ENCODE results near the gene LRRC7.

Gene LRRC7

DNA sequence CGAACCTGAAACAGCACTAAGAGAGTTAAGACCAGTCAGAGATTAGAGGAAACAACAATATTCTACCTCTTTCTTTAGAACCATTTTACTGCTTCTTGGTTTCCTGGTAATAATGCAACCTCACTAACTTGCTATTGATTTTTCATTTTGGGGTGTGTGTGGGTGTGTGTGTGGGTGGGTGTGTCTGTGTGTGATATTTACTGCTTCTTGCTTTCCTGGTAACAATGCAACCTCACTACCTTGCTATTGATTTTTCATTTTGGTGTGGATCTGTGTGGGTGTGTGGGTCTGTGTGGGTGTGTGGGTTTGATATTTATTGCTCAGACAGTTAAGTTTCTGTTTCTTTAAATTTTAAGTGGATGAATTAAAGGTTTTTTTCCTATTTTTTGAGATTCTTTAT is 208.8 kb downstream of the LRRC7 start:
- DNase-seq (ENCODE audit: low spot score), result no peak

DNA sequence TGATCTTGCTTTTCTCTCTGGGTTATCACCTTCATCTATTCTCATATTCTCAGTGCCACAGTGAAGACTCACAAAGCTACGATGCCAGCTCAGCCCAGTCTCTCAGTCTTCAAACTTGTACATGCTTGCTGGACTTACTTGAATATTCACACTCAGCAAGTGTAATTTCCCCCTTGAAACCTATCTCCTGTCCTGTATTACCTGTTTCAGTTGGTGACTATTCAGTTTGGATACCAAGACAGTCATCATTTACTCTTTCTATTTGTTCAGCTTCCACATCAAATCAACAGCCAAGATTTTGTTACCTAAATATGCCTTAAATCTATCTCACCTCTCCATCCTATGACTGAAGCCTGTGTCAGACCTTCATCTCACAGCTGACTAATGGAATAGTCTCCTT is 209.7 kb downstream of the LRRC7 start:
- DNase-seq (ENCODE audit: low spot score), result no peak

DNA sequence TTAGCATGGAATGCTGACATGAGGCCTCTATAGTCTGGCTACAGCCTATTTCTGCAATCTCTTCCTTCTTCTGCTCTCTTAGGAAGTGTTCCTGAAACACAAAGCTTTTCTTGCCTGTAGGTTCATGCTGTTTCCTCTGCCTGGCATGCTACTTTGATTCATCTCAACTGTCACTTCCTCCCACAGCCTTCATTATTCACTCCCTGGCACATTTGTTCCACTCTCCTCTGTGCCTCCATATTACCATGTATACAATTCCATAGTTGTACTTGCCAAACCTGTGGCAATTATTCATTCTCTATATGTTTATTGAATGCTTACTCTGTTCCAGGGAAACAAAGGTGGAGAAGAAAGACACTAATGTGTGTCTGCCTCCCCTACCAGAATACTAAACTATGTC is 210.2 kb downstream of the LRRC7 start:
- no peak for DNase-seq (ENCODE audit: low spot score)

DNA sequence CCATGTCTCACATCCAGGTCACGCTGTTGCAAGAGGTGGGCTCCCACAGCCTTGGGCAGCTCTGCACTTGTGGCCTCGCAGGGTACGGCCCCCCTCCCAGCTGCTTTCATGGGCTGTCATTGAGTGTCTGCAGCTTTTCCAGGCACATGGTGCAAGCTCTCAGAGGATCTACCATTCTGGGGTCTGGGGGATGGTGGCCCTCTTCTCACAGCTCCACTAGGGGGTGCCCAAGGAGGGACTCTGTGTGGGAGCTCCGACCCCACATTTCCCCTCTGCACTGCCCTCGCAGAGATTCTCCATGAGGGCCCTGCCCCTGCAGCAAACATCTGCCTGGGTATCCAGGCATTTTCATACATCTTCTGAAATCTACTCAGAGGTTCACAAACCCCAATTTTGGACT is 219.4 kb downstream of the LRRC7 start:
- DNase-seq (ENCODE audit: low spot score), result no peak

DNA sequence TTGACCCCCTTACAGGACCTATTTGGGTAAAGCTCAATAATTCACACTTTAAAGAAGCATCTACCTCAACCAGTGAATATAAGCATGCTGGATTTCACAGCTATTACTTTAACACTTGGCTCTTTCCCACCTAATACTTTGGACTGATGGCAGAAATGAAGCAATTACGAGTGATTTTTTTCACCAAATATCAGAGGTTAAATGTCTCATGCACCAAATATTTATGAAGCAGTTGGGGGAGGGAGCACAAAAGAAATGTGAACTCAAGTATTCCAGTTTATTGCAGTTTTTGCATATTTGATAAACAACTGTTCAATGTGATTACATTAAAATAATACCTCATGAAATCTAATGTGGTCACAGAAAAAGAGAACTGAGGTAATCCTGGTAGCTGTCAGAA is 223.6 kb downstream of the LRRC7 start:
- DNase-seq (ENCODE audit: low spot score), result no peak

DNA sequence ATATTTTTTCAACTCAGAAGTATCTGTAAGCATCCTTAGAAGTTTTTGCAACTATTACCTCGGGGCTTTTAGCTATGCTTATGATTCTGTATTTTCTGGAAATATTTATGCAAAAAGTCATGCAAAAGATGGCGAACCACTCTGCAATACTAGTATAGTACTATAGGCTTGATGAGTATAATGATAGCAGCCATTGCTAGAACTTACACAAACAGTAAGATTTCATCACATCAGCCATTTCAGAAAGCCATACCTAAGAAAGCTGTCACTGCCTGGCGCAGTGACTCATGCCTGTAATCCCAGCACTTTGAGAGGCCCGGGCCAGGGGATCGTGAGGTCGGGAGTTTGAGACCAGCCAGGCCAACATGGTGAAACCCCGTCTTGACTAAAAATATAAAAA is 227.1 kb downstream of the LRRC7 start:
- DNase-seq (ENCODE audit: low spot score), result no peak

DNA sequence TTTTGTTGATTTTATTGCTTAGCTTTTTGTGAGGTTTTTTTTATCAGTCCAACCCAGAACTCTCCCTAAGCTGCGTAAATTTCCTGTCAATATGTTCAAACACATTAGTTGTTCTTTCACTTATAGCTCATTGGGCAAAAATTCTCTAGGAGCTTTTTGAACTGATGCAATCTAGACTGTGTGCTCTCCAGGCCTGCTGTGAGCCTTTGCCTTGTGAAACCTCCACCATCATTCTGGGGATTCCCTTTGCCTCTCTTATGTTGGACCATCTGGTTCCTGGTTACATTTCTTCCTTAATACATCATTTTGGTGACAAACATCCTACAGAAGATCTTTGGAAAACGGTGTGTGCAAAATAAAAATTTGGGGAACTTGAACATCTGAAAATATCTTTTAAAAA is 247.2 kb downstream of the LRRC7 start:
- DNase-seq (ENCODE audit: low spot score), result no peak

DNA sequence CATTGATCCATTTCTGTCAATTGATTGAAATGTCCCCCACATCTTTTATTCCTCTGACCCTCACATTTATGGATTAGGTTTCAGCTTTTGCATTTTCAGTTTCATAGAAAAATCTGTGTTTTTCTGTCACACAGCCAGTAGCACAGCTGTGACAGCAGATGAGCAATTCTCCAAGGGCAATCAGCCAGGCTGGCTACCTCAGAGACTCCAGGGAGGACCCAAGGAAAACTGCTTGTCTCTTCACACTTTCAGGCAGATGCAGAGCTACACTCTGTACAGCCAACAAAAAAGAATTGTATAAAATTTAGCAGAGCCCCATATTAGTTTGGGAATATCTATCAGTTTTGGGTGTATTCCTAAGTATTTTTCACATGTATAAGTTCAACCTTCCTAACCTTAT is 257.2 kb downstream of the LRRC7 start:
- DNase-seq (ENCODE audit: low spot score), result no peak

DNA sequence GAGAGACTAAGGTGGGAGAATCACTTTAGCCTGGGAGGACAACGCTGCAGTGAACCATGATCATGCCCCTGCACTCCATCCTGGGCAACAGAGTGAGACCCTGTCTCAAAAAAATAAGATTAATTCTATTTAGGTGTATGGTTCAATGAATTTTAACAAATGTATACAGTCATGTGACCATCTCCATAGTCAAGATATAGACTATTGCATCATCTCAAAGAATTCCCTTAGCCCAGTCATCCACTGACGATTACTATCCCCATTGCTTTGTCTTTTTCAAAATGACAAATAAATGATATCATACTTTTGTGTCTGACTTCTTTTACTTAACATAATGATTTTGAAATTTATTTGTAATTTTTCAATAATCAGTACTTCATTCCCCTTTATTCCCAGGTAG is 260.0 kb downstream of the LRRC7 start:
- no peak for DNase-seq (ENCODE audit: low spot score)

DNA sequence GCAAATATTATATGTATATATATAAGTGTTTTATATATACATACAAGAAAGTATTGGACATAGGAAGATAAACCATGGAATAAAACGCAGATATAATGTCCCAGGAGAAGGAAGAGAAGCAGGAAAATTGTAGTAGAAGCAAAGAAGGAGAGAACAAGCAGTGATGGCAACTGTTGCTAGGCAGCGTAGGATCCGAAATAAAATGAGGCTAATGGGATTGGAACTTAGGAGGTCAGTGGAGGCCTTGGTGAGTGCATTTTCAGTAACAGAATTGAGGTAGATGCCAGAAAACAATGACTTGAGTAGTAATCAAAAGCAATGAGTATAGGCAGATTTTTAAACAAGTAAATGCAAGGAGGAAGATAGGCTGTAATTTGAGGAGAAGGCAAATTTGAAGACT is 265.8 kb downstream of the LRRC7 start:
- no peak for DNase-seq (ENCODE audit: low spot score)

DNA sequence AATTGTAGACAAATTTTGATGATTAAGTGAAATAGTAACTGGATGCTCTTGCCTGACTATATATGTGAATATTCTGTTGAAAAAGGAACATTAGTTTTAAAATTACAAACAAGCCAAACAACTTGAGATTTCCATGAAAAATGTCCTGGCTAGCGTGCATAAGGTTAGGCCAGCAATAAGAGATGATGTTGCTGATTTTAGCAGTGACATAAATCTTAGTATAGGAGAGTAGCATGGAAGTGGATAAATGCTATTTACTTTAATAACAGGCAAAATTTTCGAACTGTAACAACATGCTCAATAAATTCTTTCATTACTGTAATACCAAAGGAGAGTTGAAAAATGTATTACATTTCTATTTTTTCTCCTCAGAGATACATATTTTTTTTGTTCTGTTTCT is 266.6 kb downstream of the LRRC7 start:
- no peak for DNase-seq (ENCODE audit: low spot score)

DNA sequence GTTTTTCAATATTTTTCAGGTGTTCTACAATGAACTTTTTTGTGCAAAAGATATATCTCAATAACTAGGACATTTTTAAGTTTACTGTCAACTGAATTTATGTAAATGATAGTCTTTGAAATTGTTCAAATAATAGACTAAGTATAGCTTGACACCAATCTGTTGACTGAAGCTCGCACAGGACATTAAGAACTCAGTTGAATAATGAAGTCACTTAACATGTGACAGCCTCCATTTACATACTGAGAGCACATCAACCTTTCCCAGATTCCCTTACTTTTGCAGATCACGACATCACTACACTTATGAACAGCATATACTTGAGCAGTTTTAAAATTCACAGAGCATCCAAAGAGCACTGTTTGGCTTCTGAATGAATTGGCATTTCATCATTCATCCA is 268.2 kb downstream of the LRRC7 start:
- no peak for DNase-seq (ENCODE audit: low spot score)

DNA sequence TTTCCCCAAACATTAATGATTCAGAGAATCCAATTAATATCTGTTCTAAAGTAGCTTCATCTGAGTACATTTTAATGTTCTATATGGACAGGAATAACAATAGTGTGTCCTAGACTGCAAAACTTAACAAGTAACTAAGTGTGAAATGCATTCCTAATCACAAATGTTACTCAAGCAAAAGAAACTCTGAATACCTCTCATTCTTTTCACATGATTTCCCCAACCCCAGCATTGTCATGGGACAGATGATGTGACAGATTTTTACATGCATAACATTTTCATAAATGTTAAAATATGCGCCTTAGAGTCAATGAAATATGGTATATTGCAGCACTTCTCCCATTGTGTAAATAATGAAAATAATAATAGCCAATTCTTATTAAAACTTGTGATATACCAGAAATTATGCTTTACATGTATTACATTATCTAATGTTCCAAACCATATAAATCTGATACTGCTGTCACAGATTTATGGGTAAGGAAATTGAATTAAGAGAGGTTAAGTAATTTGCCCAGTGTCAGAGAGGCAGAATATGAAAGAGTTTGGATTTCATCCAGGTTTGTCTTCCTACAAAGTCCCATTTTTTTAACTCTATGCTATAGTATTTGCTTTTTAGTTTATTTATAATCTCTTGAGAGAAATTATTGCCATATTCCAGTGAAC is 269.4 kb downstream of the LRRC7 start:
- DNase-seq (ENCODE audit: low spot score), result no peak

DNA sequence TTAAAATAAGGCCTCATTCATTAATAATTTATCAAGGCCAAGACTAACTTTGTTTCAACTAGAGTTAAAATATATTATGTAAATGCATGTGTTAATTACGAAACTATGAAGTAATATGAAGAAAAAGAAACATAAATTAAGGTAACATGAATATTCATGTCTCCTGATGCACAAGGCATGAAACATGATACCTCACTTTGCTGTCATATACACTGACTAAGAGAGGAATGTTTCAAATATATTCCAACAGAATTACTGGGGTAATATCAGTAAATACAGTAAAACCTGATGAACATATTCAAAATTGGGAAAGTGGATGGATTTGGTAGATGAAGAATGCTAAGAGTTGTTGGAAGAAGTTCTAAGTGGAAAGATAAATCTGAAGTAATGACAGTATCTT is 274.6 kb downstream of the LRRC7 start:
- no peak for DNase-seq (ENCODE audit: low spot score)

DNA sequence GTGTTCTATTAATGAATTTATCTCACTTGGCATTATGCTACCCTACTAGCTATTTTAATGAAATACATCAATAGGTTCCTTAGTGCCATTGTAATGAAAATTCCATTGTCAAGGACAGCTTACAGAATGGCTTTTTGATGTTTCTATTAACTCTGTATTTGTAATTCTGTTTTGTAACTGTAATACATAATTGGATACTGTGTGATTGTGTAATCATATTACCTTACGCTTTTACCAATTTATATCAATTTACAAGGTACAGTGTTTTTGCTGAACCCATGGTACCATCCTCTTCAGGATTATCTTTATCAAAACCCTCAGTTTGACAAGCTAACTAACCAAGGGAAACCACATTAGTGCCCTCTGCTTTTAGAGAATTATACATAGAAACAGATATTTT is 277.9 kb downstream of the LRRC7 start:
- no peak for DNase-seq (ENCODE audit: low spot score)

DNA sequence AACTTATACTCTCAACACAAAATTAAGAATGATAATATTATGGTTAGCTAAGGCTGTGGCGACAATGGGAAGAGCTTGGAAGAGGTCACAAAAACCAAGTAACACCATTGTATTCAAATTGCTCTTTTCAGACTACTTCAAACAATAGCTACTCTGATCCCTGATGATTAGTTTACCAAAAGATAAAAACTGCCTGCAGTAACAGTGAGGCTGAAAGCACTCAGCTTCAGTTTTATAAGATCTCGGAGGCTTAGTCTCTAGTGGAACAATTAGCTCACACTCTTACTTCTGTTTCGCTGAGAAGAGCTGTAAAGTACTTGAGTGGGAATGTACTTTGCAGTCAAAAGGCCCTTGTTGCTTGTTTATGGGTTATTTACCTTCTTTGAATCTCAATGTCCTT is 278.5 kb downstream of the LRRC7 start:
- no peak for DNase-seq (ENCODE audit: low spot score)

DNA sequence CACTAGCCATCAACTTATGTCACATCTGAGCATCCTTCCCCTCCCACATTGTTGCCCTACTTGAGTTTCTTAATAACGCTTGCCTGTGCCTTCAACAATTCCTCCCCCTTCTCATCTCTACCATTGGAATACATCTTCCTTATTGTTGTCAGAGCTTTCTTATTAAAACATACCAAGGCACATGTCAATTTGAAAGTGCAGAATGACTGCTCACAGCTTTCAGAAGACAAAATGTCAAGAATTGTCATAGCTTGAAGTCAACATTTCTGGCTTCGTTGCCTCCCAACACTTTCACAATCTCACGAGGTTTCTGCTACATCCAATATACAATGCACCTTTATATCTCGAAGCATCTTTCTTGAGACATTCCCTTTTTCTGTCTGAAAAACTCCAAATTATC is 279.9 kb downstream of the LRRC7 start:
- no peak for DNase-seq (ENCODE audit: low spot score)

DNA sequence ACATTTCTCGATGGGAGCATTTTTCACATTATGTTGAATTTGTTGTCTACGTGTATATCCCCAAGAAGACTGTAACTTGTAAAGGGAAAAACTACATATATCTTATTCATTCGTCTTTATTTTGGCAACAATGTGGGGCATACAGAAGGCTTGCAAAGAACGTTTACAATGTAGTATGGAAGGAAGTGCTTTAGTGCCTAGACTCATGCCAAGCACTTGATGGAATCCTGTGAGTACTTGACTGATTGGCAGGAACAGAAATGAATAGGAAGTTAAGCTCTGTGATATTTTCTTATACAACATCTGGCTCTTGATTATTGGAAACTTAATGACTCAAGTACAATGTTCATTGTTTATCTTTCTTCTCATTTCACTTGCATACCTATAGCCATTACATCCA is 284.4 kb downstream of the LRRC7 start:
- DNase-seq (ENCODE audit: low spot score), result no peak

DNA sequence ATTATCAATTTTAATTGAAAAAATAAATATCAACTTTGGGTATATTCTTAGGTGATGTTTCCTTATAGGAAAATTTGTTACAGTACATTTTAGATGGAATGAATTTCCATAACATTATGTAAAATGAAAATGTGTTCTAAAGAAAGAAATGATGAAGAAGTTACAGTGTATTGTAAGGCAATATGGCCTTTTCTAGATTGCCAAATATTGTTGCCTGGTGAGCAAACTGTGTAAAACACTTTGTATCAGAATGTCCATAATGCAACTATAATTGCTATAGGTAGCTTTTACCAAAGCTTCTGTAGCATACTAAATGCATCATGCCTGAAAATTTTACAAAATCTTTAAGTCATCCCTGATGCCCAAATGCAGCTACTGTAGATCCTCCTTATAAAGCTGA is 285.0 kb downstream of the LRRC7 start:
- DNase-seq (ENCODE audit: low spot score), result no peak

DNA sequence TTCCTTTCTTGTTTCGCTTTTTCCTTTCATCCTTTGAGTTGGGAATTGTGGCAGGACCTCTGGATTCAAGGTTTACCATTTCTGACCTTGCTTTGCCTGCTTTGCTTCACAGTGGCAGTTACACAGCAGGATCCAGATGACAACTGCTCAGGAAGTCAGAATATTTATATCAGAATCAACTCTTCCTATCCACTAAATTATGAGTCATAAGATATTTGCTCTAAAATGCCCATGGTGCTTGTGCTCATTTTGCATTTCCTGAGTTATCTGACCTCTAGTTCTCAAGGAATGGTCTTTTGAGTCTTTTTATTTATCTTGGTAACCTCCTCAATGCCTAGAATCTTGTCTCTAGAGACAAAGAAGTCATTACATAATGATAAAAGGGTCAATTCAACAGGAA is 290.8 kb downstream of the LRRC7 start:
- no peak for DNase-seq (ENCODE audit: low spot score)

DNA sequence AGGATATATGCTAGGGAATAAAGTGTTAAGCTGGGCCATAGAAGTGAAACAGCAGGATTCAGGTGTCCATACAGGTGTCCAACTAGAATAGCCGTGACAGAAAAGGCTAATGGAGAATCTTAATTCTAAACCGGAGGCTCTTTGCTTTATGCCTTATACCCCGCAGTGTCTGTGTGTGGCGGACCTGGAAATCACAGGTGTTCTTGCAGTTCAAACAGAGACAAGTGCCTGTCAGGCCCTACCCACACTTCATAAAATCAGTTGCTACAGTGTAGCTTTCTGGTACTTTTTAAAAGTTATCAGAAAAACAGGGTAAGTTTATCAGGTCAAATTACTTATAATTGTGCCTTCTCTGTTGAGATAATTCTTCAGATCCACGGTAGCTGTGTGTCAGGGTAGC is 293.9 kb downstream of the LRRC7 start:
- no peak for DNase-seq (ENCODE audit: low spot score)

DNA sequence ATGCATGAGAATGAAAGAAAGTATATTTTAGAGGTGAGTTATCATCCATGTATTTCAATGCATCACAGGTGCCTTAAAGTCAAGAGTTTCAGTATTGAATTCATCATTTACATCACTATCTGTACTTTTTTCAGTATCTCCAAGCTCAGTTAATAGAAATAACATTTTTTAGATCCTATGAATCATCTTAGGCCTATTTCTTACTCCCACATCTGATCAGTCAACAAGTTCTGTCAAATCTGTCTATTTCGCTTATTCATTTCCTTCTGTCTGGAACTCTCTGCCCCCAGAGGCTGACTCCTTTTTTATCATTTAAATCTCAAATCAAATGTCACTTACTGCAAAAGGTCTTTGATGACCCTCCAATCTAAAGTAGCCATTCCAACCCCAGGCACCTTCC is 295.2 kb downstream of the LRRC7 start:
- no peak for DNase-seq (ENCODE audit: low spot score)

DNA sequence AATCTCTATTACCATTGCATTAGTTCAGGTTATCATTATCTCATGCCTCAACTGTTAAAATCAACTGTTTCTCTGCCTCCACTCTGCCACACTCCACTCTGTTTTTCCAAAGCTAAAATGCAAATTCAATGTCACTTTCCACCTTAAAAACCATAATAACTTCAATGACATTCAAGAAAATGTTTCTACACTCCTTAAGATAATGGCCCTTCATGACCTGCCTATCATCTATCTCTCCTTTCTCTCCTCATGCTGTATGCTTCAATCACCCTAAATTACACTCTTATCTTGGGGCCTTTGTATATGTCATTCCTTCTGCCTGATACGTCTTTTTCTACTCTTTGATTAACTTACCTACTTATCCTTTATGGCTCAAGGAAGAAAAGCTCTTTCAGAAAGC is 296.0 kb downstream of the LRRC7 start:
- DNase-seq (ENCODE audit: low spot score), result no peak

DNA sequence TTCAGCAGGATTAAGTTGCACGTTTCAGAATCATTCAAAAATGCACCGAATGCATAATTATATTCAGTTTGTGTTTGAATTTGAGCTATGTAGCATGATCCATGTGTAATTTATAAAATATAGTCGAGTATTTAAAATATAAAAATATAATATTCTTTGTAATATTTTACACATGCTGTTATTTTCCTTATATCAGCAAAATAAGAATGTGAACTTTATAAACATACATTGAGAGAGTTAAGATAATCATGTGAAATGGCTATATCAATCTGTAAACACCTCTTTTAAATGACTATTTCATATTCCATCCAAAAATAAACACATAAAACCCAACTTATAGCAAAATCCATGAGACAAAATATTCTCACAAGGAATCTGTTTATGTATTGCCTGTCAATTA is 303.7 kb downstream of the LRRC7 start:
- no peak for DNase-seq (ENCODE audit: low spot score)

DNA sequence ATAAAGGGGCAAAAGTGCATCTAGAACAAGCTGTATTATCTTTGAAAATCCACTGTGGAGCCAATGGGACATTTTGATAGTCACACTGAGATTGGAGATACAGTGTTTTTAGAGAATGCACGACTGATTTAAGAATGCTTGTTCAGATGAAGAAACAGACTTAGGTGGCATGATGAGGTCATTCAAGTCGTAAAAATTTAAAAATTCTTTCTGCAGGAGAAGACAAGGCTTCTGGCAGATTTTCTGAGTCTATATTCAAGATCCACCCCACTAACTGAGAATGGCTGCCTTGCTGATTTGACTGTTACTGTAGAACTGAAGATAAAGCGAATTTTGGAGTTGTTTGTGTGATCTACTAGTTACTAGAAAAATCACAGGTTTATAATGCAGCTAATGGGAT is 310.6 kb downstream of the LRRC7 start:
- DNase-seq (ENCODE audit: low spot score), result no peak

Data from HuH-7 (cell line).